HepG2 (cell line): ENCODE results near the gene KCNJ4. TPM values are rescaled to one million over a fixed set of nuclear protein-coding genes. Genes with fewer than 3 reads are reported as not detected.

Experiments
- CEBPB ChIP-seq: IDR thresholded peaks from 2 replicates; pipeline ENCODE4 v1.6.1; 2011; ENCODE audit warnings: low read depth, low read length, improper control_type of control experiment, borderline replicate concordance
- MEIS1 ChIP-seq: sonication (generic); formaldehyde crosslinking; IDR thresholded peaks from 2 replicates; pipeline ENCODE4 v1.9.0; 2021; ENCODE audit warnings: mild to moderate bottlenecking, missing genetic modification reagents, moderate library complexity, borderline replicate concordance
- MZF1 ChIP-seq: sonication (generic); formaldehyde crosslinking; IDR thresholded peaks from 2 replicates; pipeline ENCODE4 v1.8.1; 2023; ENCODE audit warnings: mild to moderate bottlenecking, missing genetic modification reagents, borderline replicate concordance
- NCOA5 ChIP-seq: sonication (generic); formaldehyde crosslinking; IDR thresholded peaks from 2 replicates; pipeline ENCODE4 v1.4.0; 2020; ENCODE audit warnings: missing genetic modification reagents
- NR2F1 ChIP-seq, 2 experiments: fragments of 450-650 bp in 1 of 2; formaldehyde crosslinking in 1 of 2; IDR thresholded peaks; 2 replicates each; pipeline versions ENCODE4 v1.5.0 to v1.6.1; 2016 to 2020; ENCODE audit warnings: mild to moderate bottlenecking in 1 of 2, missing compliant biosample characterization in 1 of 2, missing genetic modification reagents in 1 of 2, moderate library complexity in 1 of 2
- NR2F2 ChIP-seq: IDR thresholded peaks from 2 replicates; pipeline ENCODE4 v1.6.1; 2012; ENCODE audit warnings: low read depth, inconsistent platforms, borderline replicate concordance
- NR2F6 ChIP-seq, 2 experiments: IDR thresholded peaks; 2 replicates each; pipeline ENCODE4 v1.6.1; 2016; ENCODE audit warnings: antibody characterized with exemption in 1 of 2, mild to moderate bottlenecking in 1 of 2
- REXO4 ChIP-seq: sonication (generic); formaldehyde crosslinking; IDR thresholded peaks from 2 replicates; pipeline ENCODE4 v1.8.0; 2022; ENCODE audit warnings: missing genetic modification reagents, mild to moderate bottlenecking, borderline replicate concordance
- TEAD3 ChIP-seq: optimal IDR thresholded peaks from 2 replicates; pipeline ENCODE3; 2016; ENCODE audit warnings: borderline replicate concordance
- TERF1 ChIP-seq: sonication (generic); formaldehyde crosslinking; IDR thresholded peaks from 2 replicates; pipeline ENCODE4 v1.8.0; 2022; ENCODE audit warnings: mild to moderate bottlenecking, missing genetic modification reagents, moderate library complexity
- ZNF138 ChIP-seq: sonication (generic); formaldehyde crosslinking; IDR thresholded peaks from 2 replicates; pipeline ENCODE4 v1.5.0; 2020; ENCODE audit warnings: mild to moderate bottlenecking, low read depth, missing genetic modification reagents
- ZNF512 ChIP-seq: sonication (generic); formaldehyde crosslinking; IDR thresholded peaks from 2 replicates; pipeline ENCODE4 v1.4.0; 2020; ENCODE audit warnings: mild to moderate bottlenecking, missing genetic modification reagents
- ZNF563 ChIP-seq: sonication (generic); formaldehyde crosslinking; IDR thresholded peaks from 2 replicates; pipeline ENCODE4 v1.8.0; 2022; ENCODE audit warnings: mild to moderate bottlenecking, moderate library complexity, missing genetic modification reagents
- ZNF614 ChIP-seq: IDR thresholded peaks from 2 replicates; pipeline ENCODE4 v1.6.1; 2018; ENCODE audit warnings: missing biosample characterization, missing genetic modification reagents, inconsistent platforms, borderline replicate concordance
- ZNF800 ChIP-seq: sonication (generic); formaldehyde crosslinking; IDR thresholded peaks from 2 replicates; pipeline ENCODE4 v1.4.0; 2020; ENCODE audit warnings: missing genetic modification reagents
- polyA plus RNA-seq, 8 experiments: library from polyadenylated mRNA; depleted of rRNA in 3 of 8; stranded (reverse) in 7 of 8; unstranded in 1 of 8; fragments of >200 nt; fragmentation: Illumina TruSeq in 4 of 8; extraction: Trizol in 4 of 8; gene quantifications; 2 replicates each; pipeline versions ENCODE4 v1.2.1 to v1.2.3, GENCODE V29; 2011 to 2016; ENCODE audit warnings: low read depth in 4 of 8, missing spikeins in 1 of 8, mixed read lengths in 1 of 8; ENCODE audit not compliant: insufficient read depth in 1 of 8
- total RNA-seq, 5 experiments: library from RNA; depleted of rRNA; stranded (reverse); fragments of >200 nt; fragmentation: Illumina TruSeq; extraction: Trizol; gene quantifications; 2 replicates each; pipeline ENCODE4 v1.2.3, GENCODE V29; 2016; ENCODE audit warnings: low read depth in 1 of 5
- TF ChIP-seq, protein P1 (sequence below): sonication (generic); formaldehyde crosslinking; IDR thresholded peaks from 2 replicates; pipeline ENCODE4 v1.4.0; 2020; ENCODE audit warnings: missing genetic modification reagents, borderline replicate concordance
- TF ChIP-seq, protein P2 (sequence below), 2 experiments: sonication (generic) in 1 of 2; formaldehyde crosslinking in 1 of 2; IDR thresholded peaks; 2 replicates each; pipeline versions ENCODE4 v1.5.1 to v1.6.1; 2011 to 2020; ENCODE audit warnings: borderline replicate concordance in 1 of 2, low read depth in 1 of 2, low read length in 1 of 2, mild to moderate bottlenecking in 1 of 2, missing genetic modification reagents in 1 of 2, moderate library complexity in 1 of 2

Gene KCNJ4
- total and polyA plus RNA-seq, 2 of the 13 experiments (the other 11 are each of a cell fraction or from before 2014, with no cell fraction given): not detected

DNA sequence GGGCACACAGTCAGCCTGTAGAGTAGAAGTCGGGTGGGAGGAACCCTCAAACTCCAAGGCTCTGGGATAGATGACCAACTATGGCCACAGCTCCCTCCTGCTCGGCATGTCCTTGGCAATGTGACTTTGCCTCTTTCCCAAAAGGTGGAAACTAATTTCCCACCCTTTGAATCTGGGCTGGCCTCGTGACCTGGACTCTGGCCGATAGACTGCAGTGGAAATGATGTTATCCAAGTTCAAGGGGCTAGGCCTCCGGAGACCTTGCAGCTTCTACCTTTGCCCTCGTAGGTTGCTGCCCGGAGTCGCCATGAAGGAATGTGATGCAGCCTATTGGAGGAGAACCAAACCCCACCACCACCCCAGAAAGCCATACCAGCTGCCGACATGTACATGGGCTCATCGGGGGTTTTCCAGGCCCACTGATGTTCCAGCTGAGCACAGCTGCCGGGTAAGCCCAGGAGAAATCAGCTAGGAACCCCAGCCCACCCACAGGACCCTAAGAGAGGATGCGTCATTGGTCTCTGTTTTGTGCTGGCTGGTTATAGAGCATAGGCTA is 30.4 kb downstream of the KCNJ4 start (continued):
- 0 out of 2 replicates have a peak, but pooled peaks have one; percentile 2 for TF ChIP-seq ZNF800 (CRISPR knock-in tag)
- TF ChIP-seq, protein P1, sequence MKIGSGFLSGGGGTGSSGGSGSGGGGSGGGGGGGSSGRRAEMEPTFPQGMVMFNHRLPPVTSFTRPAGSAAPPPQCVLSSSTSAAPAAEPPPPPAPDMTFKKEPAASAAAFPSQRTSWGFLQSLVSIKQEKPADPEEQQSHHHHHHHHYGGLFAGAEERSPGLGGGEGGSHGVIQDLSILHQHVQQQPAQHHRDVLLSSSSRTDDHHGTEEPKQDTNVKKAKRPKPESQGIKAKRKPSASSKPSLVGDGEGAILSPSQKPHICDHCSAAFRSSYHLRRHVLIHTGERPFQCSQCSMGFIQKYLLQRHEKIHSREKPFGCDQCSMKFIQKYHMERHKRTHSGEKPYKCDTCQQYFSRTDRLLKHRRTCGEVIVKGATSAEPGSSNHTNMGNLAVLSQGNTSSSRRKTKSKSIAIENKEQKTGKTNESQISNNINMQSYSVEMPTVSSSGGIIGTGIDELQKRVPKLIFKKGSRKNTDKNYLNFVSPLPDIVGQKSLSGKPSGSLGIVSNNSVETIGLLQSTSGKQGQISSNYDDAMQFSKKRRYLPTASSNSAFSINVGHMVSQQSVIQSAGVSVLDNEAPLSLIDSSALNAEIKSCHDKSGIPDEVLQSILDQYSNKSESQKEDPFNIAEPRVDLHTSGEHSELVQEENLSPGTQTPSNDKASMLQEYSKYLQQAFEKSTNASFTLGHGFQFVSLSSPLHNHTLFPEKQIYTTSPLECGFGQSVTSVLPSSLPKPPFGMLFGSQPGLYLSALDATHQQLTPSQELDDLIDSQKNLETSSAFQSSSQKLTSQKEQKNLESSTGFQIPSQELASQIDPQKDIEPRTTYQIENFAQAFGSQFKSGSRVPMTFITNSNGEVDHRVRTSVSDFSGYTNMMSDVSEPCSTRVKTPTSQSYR: no peak
- TF ChIP-seq NR2F6 (IDR thresholded peaks at IDR 0.05): peak; percentile 55
- peak; percentile 57 for TF ChIP-seq NR2F6 (CRISPR knock-in tag; IDR thresholded peaks at IDR 0.05)
- no peak for TF ChIP-seq ZNF614 (CRISPR knock-in tag)
- TF ChIP-seq TEAD3 (CRISPR knock-in tag): peak; percentile 39
- TF ChIP-seq CEBPB: no peak
- peak; percentile 31; the same call in 1 of the 2 replicates for TF ChIP-seq ZNF563
- no peak for TF ChIP-seq REXO4 (CRISPR knock-in tag)
- TF ChIP-seq NR2F1 (CRISPR knock-in tag; IDR thresholded peaks at IDR 0.05): peak in 1 of 2 experiments; percentile 43; a peak in 1 of 4 replicates
- no peak for TF ChIP-seq ZNF512 (CRISPR knock-in tag)
- TF ChIP-seq ZNF138 (CRISPR knock-in tag): no peak
- no peak for TF ChIP-seq MZF1 (CRISPR knock-in tag)
- TF ChIP-seq, protein P2, sequence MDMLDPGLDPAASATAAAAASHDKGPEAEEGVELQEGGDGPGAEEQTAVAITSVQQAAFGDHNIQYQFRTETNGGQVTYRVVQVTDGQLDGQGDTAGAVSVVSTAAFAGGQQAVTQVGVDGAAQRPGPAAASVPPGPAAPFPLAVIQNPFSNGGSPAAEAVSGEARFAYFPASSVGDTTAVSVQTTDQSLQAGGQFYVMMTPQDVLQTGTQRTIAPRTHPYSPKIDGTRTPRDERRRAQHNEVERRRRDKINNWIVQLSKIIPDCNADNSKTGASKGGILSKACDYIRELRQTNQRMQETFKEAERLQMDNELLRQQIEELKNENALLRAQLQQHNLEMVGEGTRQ (IDR thresholded peaks at IDR 0.05; ENCODE audit: low read depth, low read length): no peak
- TF ChIP-seq, protein P2 (CRISPR knock-in tag; IDR thresholded peaks at IDR 0.05; ENCODE audit: borderline replicate concordance): peak; percentile 33; the same call in 1 of the 2 replicates
- TF ChIP-seq MEIS1 (CRISPR knock-in tag): no peak
- peak; percentile 50; the same call in 1 of the 2 replicates for TF ChIP-seq NR2F2
- TF ChIP-seq TERF1: no peak
- no peak for TF ChIP-seq NCOA5
